Liver (tissue), 9 donors: Measurements from ENCODE around the gene LITAFD. TPM values are rescaled to one million over a fixed set of nuclear protein-coding genes. Genes with fewer than 3 reads are reported as not detected.

ENCODE experiments used
- DNase-seq: peaks from one replicate; pipeline ENCODE4 v3.0.0-alpha.2; 2017; ENCODE audit warnings: low spot score
- H3K27ac ChIP-seq, 2 donors: one replicate each; pipeline ENCODE4 v1.7.0; 2013; ENCODE audit warnings: inconsistent platforms in 2 of 2, low read length in 2 of 2, control low read depth in 1 of 2, low read depth in 1 of 2, mild to moderate bottlenecking in 1 of 2
- H3K27me3 ChIP-seq, 4 donors: one replicate each; pipeline versions ENCODE4 v1.6.1 to v1.7.0; 2013; ENCODE audit warnings: low read length in 3 of 4, inconsistent platforms in 1 of 4, mild to moderate bottlenecking in 1 of 4, moderate library complexity in 1 of 4; ENCODE audit not compliant: control insufficient read depth in 4 of 4, insufficient read depth in 4 of 4
- H3K36me3 ChIP-seq, 4 donors: one replicate each; pipeline versions ENCODE4 v1.6.1 to v1.7.0; 2013; ENCODE audit warnings: low read length in 3 of 4, mild to moderate bottlenecking in 3 of 4, low read depth in 1 of 4, moderate library complexity in 1 of 4; ENCODE audit not compliant: control insufficient read depth in 4 of 4, insufficient read depth in 3 of 4
- H3K4me1 ChIP-seq, 4 donors: one replicate each; pipeline versions ENCODE4 v1.6.1 to v1.7.0; 2013; ENCODE audit warnings: low read length in 3 of 4, mild to moderate bottlenecking in 3 of 4, moderate library complexity in 1 of 4; ENCODE audit not compliant: control insufficient read depth in 4 of 4, insufficient read depth in 4 of 4
- H3K4me3 ChIP-seq, 3 donors: one replicate each; pipeline versions ENCODE4 v1.6.1 to v1.7.0; 2013; ENCODE audit warnings: low read length in 3 of 3, control low read depth in 1 of 3, low read depth in 1 of 3, mild to moderate bottlenecking in 1 of 3
- H3K9ac ChIP-seq, 2 donors: one replicate each; pipeline ENCODE4 v1.7.0; 2013; ENCODE audit warnings: low read length in 2 of 2, mild to moderate bottlenecking in 2 of 2, moderate library complexity in 2 of 2, control low read depth in 1 of 2, low read depth in 1 of 2
- H3K9me3 ChIP-seq, 4 donors: one replicate each; pipeline versions ENCODE4 v1.6.1 to v1.7.0; 2013; ENCODE audit warnings: low read length in 3 of 4; ENCODE audit not compliant: control insufficient read depth in 4 of 4
- EGR1 ChIP-seq, 2 donors: IDR thresholded peaks; 2 replicates each; pipeline ENCODE4 v1.6.1; 2016 to 2018; ENCODE audit warnings: antibody characterized with exemption in 2 of 2, low read depth in 2 of 2
- GABPA ChIP-seq, 2 donors: IDR thresholded peaks in 1 of 2; conservative IDR thresholded peaks in 1 of 2; 2 replicates each; pipeline ENCODE4 v1.6.1; 2016; ENCODE audit warnings: antibody characterized with exemption in 2 of 2, mild to moderate bottlenecking in 1 of 2, moderate library complexity in 1 of 2
- HNF4A ChIP-seq, 2 donors: conservative IDR thresholded peaks; 2 replicates each; pipeline ENCODE4 v1.6.1; 2016; ENCODE audit warnings: antibody characterized with exemption in 2 of 2, mild to moderate bottlenecking in 2 of 2
- HNF4G ChIP-seq: IDR thresholded peaks from 2 replicates; pipeline ENCODE4 v1.6.1; 2016; ENCODE audit warnings: antibody characterized with exemption
- MAX ChIP-seq: IDR thresholded peaks from 2 replicates; pipeline ENCODE4 v1.6.1; 2016; ENCODE audit warnings: antibody characterized with exemption
- RXRA ChIP-seq, 2 donors: IDR thresholded peaks; 2 replicates each; pipeline ENCODE4 v1.6.1; 2017 to 2018; ENCODE audit warnings: antibody characterized with exemption in 2 of 2, mild to moderate bottlenecking in 1 of 2
- TAF1 ChIP-seq: conservative IDR thresholded peaks from 2 replicates; pipeline ENCODE4 v1.6.1; 2016; ENCODE audit warnings: antibody characterized with exemption, mild to moderate bottlenecking
- YY1 ChIP-seq: IDR thresholded peaks from 2 replicates; pipeline ENCODE4 v1.6.1; 2016; ENCODE audit warnings: antibody characterized with exemption, mild to moderate bottlenecking
- WGBS: extraction: QIAGEN DNeasy Blood & Tissue Kit; methylation state at CpG from one replicate; pipeline ENCODE4 v1.1.7; 2013; 5-methylcytosine and 5-hydroxymethylcytosine counted together
- polyA plus RNA-seq, 2 donors: library from polyadenylated mRNA; stranded (reverse) in 1 of 2; unstranded in 1 of 2; fragments of 200-250 nt in 1 of 2; fragments of >200 nt in 1 of 2; fragmentation: Nextera tagmentation in 1 of 2; extraction: Ambion mirVana in 1 of 2; gene quantifications; one replicate each; pipeline versions ENCODE4 v1.2.1 to v1.2.3, GENCODE V29; 2013 to 2015
- total RNA-seq, 2 donors: library from RNA; depleted of rRNA; stranded (reverse); fragments of >200 nt; gene quantifications; one replicate each; pipeline ENCODE4 v1.2.3, GENCODE V29; 2014
- TF ChIP-seq, protein P1 (sequence below): IDR thresholded peaks from 2 replicates; pipeline ENCODE4 v1.6.1; 2016; ENCODE audit warnings: antibody characterized with exemption
- TF ChIP-seq, protein P2 (sequence below): IDR thresholded peaks from 2 replicates; pipeline ENCODE4 v1.6.1; 2016; ENCODE audit warnings: antibody characterized with exemption, mild to moderate bottlenecking
- TF ChIP-seq, protein P3 (sequence below): IDR thresholded peaks from 2 replicates; pipeline ENCODE4 v1.6.1; 2016; ENCODE audit warnings: antibody characterized with exemption
- donor health status: healthy.
- donor health status: healthy.
- donor health status: healthy.
- donor health status: healthy.
- donor health status: healthy.

LITAFD gene
- total and polyA plus RNA-seq, 4 donors: not detected

- Histone ChIP-seq H3K9me3 (no peaks in the 10 kb centered on the region), H3K36me3 (no peaks in the 10 kb centered on the region), H3K4me1 (peaks cover 35 to 70% (median 50%) of the 10 kb centered on the region in 4 donors), H3K27me3 (no peaks in the 10 kb centered on the region), H3K4me3 (peak overlapping the region; percentile 71 to 95 (median 89)), H3K9ac (peak overlapping the region; percentile 86 to 96), H3K27ac (peak overlapping the region; percentile 91 to 93)
- DNase-seq: peak; percentile 74
- TF ChIP-seq RXRA (IDR thresholded peaks at IDR 0.05) (peak in 1 of 2 donors; percentile 4), YY1 (peak; percentile 13), HNF4G (no peak)
- 2% methylated on average over 35 of the region's 35 CpGs for WGBS
Measured at GRCh38 chr16:8867216-8867931, 14.8 kb upstream of the LITAFD start.

DNA sequence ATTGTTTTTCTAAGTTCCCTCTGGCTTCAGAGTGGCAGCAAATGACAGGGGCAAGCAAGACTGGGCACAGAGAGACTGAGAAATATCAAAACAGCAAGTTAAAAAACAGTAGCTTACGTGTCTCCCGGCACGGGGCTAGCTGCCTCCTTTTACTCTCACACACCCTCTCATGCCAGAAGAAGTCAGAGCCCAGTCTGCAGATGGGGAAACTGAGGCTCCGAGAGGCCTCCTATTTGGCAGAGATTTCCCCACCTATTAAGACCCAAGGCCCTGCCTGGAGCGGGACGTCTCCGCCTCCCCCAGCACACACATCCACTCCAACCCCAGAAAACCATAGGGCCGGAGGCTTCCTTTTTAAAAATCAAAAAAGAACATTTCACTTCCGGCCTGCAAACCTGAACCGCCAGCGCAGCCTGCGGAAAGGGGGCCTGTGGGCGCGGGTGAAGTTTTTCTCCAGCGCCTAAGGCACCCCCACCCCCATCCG, 14.2 kb upstream of the LITAFD start:
- Histone ChIP-seq H3K4me1 (peaks cover 30 to 64% (median 46%) of the 10 kb centered on the region in 4 donors), H3K9me3 (no peaks in the 10 kb centered on the region)

GRCh38 chr16:8868416-8869211, 13.5 kb upstream of the LITAFD start, which contains the start of gene CARHSP1:
Gene CARHSP1, minus strand, starts transcription at chr16:8869006. Its CDS starts 9,678 bp downstream, at chr16:8859328.
- Histone ChIP-seq H3K9ac (peak within 1 kb of the TSS; percentile 91 to 96), H3K4me3 (peak within 1 kb of the TSS; percentile 71 to 95 (median 89)), H3K27ac (peak within 1 kb of the TSS; percentile 91 to 93), H3K4me1 (peaks cover 27 to 58% (median 42%) of the 10 kb centered on the region in 4 donors), H3K27me3 (no peaks in the 10 kb centered on the region), H3K9me3 (no peaks in the 10 kb centered on the region), H3K36me3 (no peaks in the 10 kb centered on the region)
- TF ChIP-seq HNF4G (no peak), YY1 (peak; percentile 12), HNF4A (conservative IDR thresholded peaks at IDR 0.05) (peak in 1 of 2 donors; percentile 6), MAX (peak; percentile 20), EGR1 (IDR thresholded peaks at IDR 0.05; ENCODE audit: low read depth in 2 of 2) (peak; percentile 7 to 8), GABPA (IDR thresholded peaks at IDR 0.05 in 1 of 2, conservative IDR thresholded peaks at IDR 0.05 in 1 of 2) (peak in 1 of 2 donors; percentile 27), TAF1 (peak; percentile 78)
- TF ChIP-seq, protein P1, sequence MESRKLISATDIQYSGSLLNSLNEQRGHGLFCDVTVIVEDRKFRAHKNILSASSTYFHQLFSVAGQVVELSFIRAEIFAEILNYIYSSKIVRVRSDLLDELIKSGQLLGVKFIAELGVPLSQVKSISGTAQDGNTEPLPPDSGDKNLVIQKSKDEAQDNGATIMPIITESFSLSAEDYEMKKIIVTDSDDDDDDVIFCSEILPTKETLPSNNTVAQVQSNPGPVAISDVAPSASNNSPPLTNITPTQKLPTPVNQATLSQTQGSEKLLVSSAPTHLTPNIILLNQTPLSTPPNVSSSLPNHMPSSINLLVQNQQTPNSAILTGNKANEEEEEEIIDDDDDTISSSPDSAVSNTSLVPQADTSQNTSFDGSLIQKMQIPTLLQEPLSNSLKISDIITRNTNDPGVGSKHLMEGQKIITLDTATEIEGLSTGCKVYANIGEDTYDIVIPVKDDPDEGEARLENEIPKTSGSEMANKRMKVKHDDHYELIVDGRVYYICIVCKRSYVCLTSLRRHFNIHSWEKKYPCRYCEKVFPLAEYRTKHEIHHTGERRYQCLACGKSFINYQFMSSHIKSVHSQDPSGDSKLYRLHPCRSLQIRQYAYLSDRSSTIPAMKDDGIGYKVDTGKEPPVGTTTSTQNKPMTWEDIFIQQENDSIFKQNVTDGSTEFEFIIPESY: no peak
- TF ChIP-seq, protein P2, sequence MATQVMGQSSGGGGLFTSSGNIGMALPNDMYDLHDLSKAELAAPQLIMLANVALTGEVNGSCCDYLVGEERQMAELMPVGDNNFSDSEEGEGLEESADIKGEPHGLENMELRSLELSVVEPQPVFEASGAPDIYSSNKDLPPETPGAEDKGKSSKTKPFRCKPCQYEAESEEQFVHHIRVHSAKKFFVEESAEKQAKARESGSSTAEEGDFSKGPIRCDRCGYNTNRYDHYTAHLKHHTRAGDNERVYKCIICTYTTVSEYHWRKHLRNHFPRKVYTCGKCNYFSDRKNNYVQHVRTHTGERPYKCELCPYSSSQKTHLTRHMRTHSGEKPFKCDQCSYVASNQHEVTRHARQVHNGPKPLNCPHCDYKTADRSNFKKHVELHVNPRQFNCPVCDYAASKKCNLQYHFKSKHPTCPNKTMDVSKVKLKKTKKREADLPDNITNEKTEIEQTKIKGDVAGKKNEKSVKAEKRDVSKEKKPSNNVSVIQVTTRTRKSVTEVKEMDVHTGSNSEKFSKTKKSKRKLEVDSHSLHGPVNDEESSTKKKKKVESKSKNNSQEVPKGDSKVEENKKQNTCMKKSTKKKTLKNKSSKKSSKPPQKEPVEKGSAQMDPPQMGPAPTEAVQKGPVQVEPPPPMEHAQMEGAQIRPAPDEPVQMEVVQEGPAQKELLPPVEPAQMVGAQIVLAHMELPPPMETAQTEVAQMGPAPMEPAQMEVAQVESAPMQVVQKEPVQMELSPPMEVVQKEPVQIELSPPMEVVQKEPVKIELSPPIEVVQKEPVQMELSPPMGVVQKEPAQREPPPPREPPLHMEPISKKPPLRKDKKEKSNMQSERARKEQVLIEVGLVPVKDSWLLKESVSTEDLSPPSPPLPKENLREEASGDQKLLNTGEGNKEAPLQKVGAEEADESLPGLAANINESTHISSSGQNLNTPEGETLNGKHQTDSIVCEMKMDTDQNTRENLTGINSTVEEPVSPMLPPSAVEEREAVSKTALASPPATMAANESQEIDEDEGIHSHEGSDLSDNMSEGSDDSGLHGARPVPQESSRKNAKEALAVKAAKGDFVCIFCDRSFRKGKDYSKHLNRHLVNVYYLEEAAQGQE: peak; percentile 34
- TF ChIP-seq, protein P3, sequence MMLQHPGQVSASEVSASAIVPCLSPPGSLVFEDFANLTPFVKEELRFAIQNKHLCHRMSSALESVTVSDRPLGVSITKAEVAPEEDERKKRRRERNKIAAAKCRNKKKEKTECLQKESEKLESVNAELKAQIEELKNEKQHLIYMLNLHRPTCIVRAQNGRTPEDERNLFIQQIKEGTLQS: no peak
- peak; percentile 90 for DNase-seq
- 1% methylated on average over 83 of the region's 83 CpGs for WGBS

More for the DNA sequence above, 14.2 kb upstream of the LITAFD start:
- Histone ChIP-seq H3K9ac (peak overlapping the region; percentile 86 to 96), H3K27ac (peak overlapping the region; percentile 91 to 93), H3K27me3 (no peaks in the 10 kb centered on the region), H3K36me3 (no peaks in the 10 kb centered on the region), H3K4me3 (peak overlapping the region; percentile 71 to 95 (median 89))
- DNase-seq: no peak
- TF ChIP-seq HNF4G (no peak), MAX (peak; percentile 9)
- WGBS: under 1% methylated on average over 16 of the region's 16 CpGs
